MM.1S (cell line): ENCODE results near the gene MYBPHL.

Experiments used
- DNase-seq: peaks from one replicate; pipeline ENCODE4 v3.0.0-alpha.2; 2015
- H2AFZ ChIP-seq: fragments of 300-600 bp; sonication (generic); 2 replicates; pipeline ENCODE4 v1.6.0; 2016; ENCODE audit warnings: antibody characterized with exemption, low read length
- H3F3A ChIP-seq: fragments of 300-600 bp; sonication (generic); 2 replicates; pipeline ENCODE4 v1.6.1; 2016; ENCODE audit warnings: mild to moderate bottlenecking, antibody characterized with exemption, low read length, moderate library complexity, mixed read lengths; ENCODE audit not compliant: insufficient read depth
- H3K27ac ChIP-seq: fragments of 300-600 bp; sonication (generic); 2 replicates; pipeline ENCODE4 v1.5.1; 2016; ENCODE audit warnings: mild to moderate bottlenecking, low read length
- H3K27me3 ChIP-seq: fragments of 300-600 bp; sonication (generic); replicated peaks from 2 replicates; pipeline ENCODE4 v1.6.0; 2016; ENCODE audit warnings: low read length; ENCODE audit not compliant: insufficient read depth
- H3K36me3 ChIP-seq: fragments of 300-600 bp; sonication (generic); replicated peaks from 2 replicates; pipeline ENCODE4 v1.6.1; 2016; ENCODE audit warnings: mild to moderate bottlenecking, low read length, mixed read lengths; ENCODE audit not compliant: insufficient read depth
- H3K4me1 ChIP-seq: fragments of 300-600 bp; sonication (generic); 2 replicates; pipeline ENCODE4 v1.6.1; 2016; ENCODE audit warnings: low read length, mixed read lengths
- H3K4me2 ChIP-seq: fragments of 300-600 bp; sonication (generic); 2 replicates; pipeline ENCODE4 v1.6.0; 2016; ENCODE audit warnings: low read depth, low read length
- H3K4me3 ChIP-seq: fragments of 300-600 bp; sonication (generic); 2 replicates; pipeline ENCODE4 v1.5.1; 2016; ENCODE audit warnings: low read length, mixed read lengths
- H3K79me2 ChIP-seq: fragments of 300-600 bp; sonication (generic); 2 replicates; pipeline ENCODE4 v1.6.1; 2016; ENCODE audit warnings: mixed run types, low read length, mixed read lengths
- H3K9ac ChIP-seq: fragments of 300-600 bp; sonication (generic); 2 replicates; pipeline ENCODE4 v1.6.1; 2016; ENCODE audit warnings: low read length, mixed read lengths
- H3K9me2 ChIP-seq: fragments of 300-600 bp; sonication (generic); replicated peaks from 2 replicates; pipeline ENCODE4 v1.6.1; 2016; ENCODE audit warnings: mild to moderate bottlenecking, low read length, mixed read lengths; ENCODE audit not compliant: insufficient read depth
- H3K9me3 ChIP-seq: fragments of 300-600 bp; sonication (generic); replicated peaks from 2 replicates; pipeline ENCODE4 v1.6.1; 2016; ENCODE audit warnings: mild to moderate bottlenecking, low read length, mixed read lengths; ENCODE audit not compliant: insufficient read depth
- H4K20me1 ChIP-seq: fragments of 300-600 bp; sonication (generic); 2 replicates; pipeline ENCODE4 v1.6.1; 2016; ENCODE audit warnings: mild to moderate bottlenecking, low read length, moderate library complexity, mixed read lengths; ENCODE audit not compliant: insufficient read depth
- EZH2 ChIP-seq: fragments of 300-600 bp; sonication (generic); optimal IDR thresholded peaks from 2 replicates; pipeline ENCODE3; 2017; ENCODE audit warnings: low read depth, mild to moderate bottlenecking, antibody characterized with exemption, low read length, mixed read lengths
- EZH2phosphoT487 ChIP-seq: fragments of 300-600 bp; sonication (generic); IDR thresholded peaks from 2 replicates; pipeline ENCODE4 v1.6.1; 2018; ENCODE audit warnings: antibody characterized with exemption, low read length
- TF ChIP-seq, protein P1 (sequence below): fragments of 300-600 bp; sonication (generic); IDR thresholded peaks from 2 replicates; pipeline ENCODE4 v1.5.1; 2016; ENCODE audit warnings: antibody characterized with exemption, low read length, mixed read lengths

The MYBPHL gene

DNA sequence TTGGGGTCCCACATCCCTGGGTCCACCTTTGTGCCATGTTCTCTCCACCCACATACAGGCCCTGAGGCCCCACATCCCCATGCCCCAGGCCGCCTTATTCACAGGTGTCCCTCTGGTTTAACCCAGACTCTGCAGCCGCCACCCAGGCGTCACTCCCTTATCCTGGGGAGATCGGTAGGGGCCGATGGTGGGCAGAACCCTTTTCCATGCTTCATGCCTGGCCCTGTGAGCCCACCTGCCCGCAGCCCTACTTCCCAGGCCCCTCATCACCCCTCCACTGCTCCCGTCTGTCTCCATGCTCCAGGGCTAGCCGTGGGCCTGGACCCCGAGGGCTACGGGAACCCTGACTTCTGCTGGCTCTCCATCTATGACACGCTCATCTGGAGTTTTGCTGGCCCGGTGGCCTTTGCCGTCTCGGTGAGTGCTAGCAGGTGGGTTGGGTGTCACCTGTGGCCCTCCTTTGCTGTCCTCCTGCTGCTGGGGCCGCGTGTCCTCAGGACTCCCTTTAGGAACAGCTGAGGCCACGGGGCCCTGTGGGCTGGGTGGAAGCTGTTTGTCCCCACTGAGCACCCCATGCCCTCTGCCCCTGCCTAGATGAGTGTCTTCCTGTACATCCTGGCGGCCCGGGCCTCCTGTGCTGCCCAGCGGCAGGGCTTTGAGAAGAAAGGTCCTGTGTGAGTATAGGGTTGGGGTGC, 36.0 kb downstream of the MYBPHL start:
- Histone ChIP-seq H3K9me3 (no peaks in the 10 kb centered on the region), H3K27ac (no peak overlapping the region), H3K4me1 (no peaks in the 10 kb centered on the region), H3K4me2 (no peak overlapping the region), H2AFZ (no peak overlapping the region), H3K79me2 (no peaks in the 10 kb centered on the region), H3K4me3 (no peak overlapping the region), H3K9ac (no peak overlapping the region), H3K9me2 (no peaks in the 10 kb centered on the region), H4K20me1 (no peaks in the 10 kb centered on the region), H3K36me3 (no peaks in the 10 kb centered on the region), H3F3A (no peaks in the 10 kb centered on the region), H3K27me3 (no peaks in the 10 kb centered on the region)
- no peak for DNase-seq
- TF ChIP-seq EZH2 = no peak
- TF ChIP-seq, protein P1, sequence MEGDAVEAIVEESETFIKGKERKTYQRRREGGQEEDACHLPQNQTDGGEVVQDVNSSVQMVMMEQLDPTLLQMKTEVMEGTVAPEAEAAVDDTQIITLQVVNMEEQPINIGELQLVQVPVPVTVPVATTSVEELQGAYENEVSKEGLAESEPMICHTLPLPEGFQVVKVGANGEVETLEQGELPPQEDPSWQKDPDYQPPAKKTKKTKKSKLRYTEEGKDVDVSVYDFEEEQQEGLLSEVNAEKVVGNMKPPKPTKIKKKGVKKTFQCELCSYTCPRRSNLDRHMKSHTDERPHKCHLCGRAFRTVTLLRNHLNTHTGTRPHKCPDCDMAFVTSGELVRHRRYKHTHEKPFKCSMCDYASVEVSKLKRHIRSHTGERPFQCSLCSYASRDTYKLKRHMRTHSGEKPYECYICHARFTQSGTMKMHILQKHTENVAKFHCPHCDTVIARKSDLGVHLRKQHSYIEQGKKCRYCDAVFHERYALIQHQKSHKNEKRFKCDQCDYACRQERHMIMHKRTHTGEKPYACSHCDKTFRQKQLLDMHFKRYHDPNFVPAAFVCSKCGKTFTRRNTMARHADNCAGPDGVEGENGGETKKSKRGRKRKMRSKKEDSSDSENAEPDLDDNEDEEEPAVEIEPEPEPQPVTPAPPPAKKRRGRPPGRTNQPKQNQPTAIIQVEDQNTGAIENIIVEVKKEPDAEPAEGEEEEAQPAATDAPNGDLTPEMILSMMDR = no peak
- no peak for TF ChIP-seq EZH2phosphoT487

DNA sequence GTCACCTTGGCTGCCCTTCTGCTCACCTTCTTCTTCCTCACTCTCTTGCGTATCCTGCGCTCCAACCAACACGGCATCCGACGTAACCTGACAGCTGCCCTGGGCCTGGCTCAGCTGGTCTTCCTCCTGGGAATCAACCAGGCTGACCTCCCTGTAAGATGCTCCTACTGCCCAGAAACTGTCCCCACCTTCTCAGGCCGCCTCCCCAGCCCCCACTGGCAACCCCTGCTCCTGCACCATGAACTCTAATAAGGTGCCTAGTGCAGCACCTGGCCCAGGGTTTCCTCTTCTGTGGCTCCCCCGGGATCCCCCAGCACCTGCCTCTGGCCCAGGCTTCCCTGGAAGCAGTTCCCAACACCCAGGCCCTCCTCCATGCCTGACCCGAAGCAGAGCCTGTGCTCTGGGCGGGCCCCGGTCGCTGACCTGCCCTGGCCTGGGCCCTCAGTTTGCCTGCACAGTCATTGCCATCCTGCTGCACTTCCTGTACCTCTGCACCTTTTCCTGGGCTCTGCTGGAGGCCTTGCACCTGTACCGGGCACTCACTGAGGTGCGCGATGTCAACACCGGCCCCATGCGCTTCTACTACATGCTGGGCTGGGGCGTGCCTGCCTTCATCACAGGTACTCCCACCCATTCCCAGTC, 36.7 kb downstream of the MYBPHL start:
- no peak overlapping the region for H3K27ac ChIP-seq
- H3K4me3 ChIP-seq = no peak overlapping the region
- no peaks in the 10 kb centered on the region for H4K20me1 ChIP-seq
- no peak for DNase-seq
- no peaks in the 10 kb centered on the region for H3K36me3 ChIP-seq
- no peaks in the 10 kb centered on the region for H3K27me3 ChIP-seq
- no peak overlapping the region for H3K4me2 ChIP-seq
- no peaks in the 10 kb centered on the region for H3K9me3 ChIP-seq
- H3K9ac ChIP-seq = no peak overlapping the region
- no peak overlapping the region for H2AFZ ChIP-seq
- no peak for TF ChIP-seq EZH2
- no peak for TF ChIP-seq EZH2phosphoT487
- TF ChIP-seq, protein P1 = no peak
- H3K9me2 ChIP-seq = no peaks in the 10 kb centered on the region
- H3F3A ChIP-seq = no peaks in the 10 kb centered on the region
- no peaks in the 10 kb centered on the region for H3K4me1 ChIP-seq
- no peaks in the 10 kb centered on the region for H3K79me2 ChIP-seq

DNA sequence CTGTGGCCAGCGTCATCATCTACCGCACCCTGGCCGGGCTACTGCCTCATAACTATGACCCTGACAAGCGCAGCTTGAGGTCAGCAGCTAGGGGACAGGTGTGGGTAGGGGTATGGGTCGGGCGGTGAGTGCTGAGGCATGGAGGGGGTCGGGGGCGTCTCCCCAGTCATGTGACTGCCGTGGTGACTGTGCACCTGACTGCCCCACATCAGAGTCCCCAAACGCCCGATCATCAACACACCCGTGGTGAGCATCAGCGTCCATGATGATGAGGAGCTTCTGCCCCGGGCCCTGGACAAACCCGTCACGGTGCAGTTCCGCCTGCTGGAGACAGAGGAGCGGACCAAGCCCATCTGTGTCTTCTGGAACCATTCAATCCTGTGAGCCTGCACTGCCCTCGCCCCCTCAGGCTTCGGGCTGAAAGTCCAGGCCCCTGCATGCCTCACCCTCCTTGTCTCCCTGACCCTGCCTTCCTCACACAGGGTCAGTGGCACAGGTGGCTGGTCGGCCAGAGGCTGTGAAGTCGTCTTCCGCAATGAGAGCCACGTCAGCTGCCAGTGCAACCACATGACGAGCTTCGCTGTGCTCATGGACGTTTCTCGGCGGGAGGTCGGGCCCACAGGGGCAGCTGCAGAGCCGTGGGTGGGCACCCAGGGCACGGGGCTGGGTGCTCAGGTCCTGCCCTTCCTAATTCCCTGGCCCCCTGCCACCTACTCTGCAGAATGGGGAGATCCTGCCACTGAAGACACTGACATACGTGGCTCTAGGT, 37.4 kb downstream of the MYBPHL start:
- no peak overlapping the region for H3K9ac ChIP-seq
- TF ChIP-seq EZH2phosphoT487 (no peak), EZH2 (no peak)
- TF ChIP-seq, protein P1 = no peak

More for the DNA sequence above, 37.4 kb downstream of the MYBPHL start:
- DNase-seq = no peak
- Histone ChIP-seq H3K4me3 (no peak overlapping the region), H3K79me2 (no peaks in the 10 kb centered on the region), H2AFZ (no peak overlapping the region), H3K27ac (no peak overlapping the region), H3F3A (no peaks in the 10 kb centered on the region), H4K20me1 (no peaks in the 10 kb centered on the region), H3K4me2 (no peak overlapping the region), H3K27me3 (no peaks in the 10 kb centered on the region), H3K4me1 (no peaks in the 10 kb centered on the region), H3K36me3 (no peaks in the 10 kb centered on the region), H3K9me3 (no peaks in the 10 kb centered on the region), H3K9me2 (no peaks in the 10 kb centered on the region)
